Smooth muscle cell (in vitro differentiated cells): ENCODE results near the gene RBBP4. TPM values are rescaled to one million over a fixed set of nuclear protein-coding genes. Genes with fewer than 3 reads are reported as not detected.

Source experiments
- DNase-seq: peaks from one replicate; lab custom pipeline; 2025; ENCODE audit not compliant: unreplicated experiment; lab: John Stamatoyannopoulos, UW
- H2AFZ ChIP-seq: fragments of 200-600 bp; sonication (generic); 2 replicates; pipeline ENCODE4 v1.6.0; 2016; ENCODE audit warnings: antibody characterized with exemption, low read depth, mild to moderate bottlenecking
- H3F3A ChIP-seq: fragments of 200-600 bp; sonication (generic); 2 replicates; pipeline ENCODE4 v1.6.0; 2017; ENCODE audit warnings: antibody characterized with exemption, low read depth
- H3K27ac ChIP-seq: fragments of 200-600 bp; sonication (generic); 2 replicates; pipeline ENCODE4 v1.5.1; 2016; ENCODE audit warnings: low read depth, mild to moderate bottlenecking
- H3K27me3 ChIP-seq: fragments of 200-600 bp; sonication (generic); 2 replicates; pipeline ENCODE4 v1.6.1; 2016; ENCODE audit warnings: low read depth, mild to moderate bottlenecking
- H3K36me3 ChIP-seq: fragments of 200-600 bp; sonication (generic); 2 replicates; pipeline ENCODE4 v1.5.1; 2016; ENCODE audit warnings: low read depth
- H3K4me1 ChIP-seq: fragments of 200-600 bp; sonication (generic); 2 replicates; pipeline ENCODE4 v1.5.1; 2016; ENCODE audit warnings: low read depth
- H3K4me2 ChIP-seq: fragments of 200-600 bp; sonication (generic); 2 replicates; pipeline ENCODE4 v1.6.0; 2016; ENCODE audit warnings: mild to moderate bottlenecking
- H3K4me3 ChIP-seq: fragments of 200-600 bp; sonication (generic); 2 replicates; pipeline ENCODE4 v1.5.1; 2016; ENCODE audit warnings: mild to moderate bottlenecking
- H3K79me2 ChIP-seq: fragments of 200-600 bp; sonication (generic); 2 replicates; pipeline ENCODE4 v1.6.0; 2016; ENCODE audit warnings: low read depth, mild to moderate bottlenecking
- H3K9ac ChIP-seq: fragments of 200-600 bp; sonication (generic); 2 replicates; pipeline ENCODE4 v1.6.0; 2016; ENCODE audit warnings: low read depth
- H3K9me3 ChIP-seq: fragments of 200-600 bp; sonication (generic); replicated peaks from 2 replicates; pipeline ENCODE4 v1.5.1; 2016; ENCODE audit warnings: low read depth
- H4K20me1 ChIP-seq: fragments of 200-600 bp; sonication (generic); 2 replicates; pipeline ENCODE4 v1.6.0; 2016; ENCODE audit warnings: low read depth
- CTCF ChIP-seq: fragments of 200-600 bp; sonication (generic); IDR thresholded peaks from 2 replicates; pipeline ENCODE4 v1.5.1; 2017; ENCODE audit warnings: borderline replicate concordance, mild to moderate bottlenecking, antibody characterized with exemption; ENCODE audit not compliant: insufficient read depth, poor library complexity, severe bottlenecking
- WGBS: methylation state at CpG from one replicate; pipeline ENCODE4 v1.1.7; 2016; ENCODE audit warnings: low lambda C conversion rate; 5-methylcytosine and 5-hydroxymethylcytosine counted together
- polyA plus RNA-seq: library from polyadenylated mRNA; unstranded; fragments of >200 nt; fragmentation: Nextera tagmentation; extraction: Ambion mirVana; gene quantifications from 2 replicates; pipeline ENCODE4 v1.2.1, GENCODE V29; 2016
- total RNA-seq: library from RNA; depleted of rRNA; stranded (reverse); fragments of >200 nt; gene quantifications from 2 replicates; pipeline ENCODE4 v1.2.3, GENCODE V29; 2014

Gene RBBP4
- total and polyA plus RNA-seq, 2 experiments from 2014 or later: 139 to 140 TPM

DNA sequence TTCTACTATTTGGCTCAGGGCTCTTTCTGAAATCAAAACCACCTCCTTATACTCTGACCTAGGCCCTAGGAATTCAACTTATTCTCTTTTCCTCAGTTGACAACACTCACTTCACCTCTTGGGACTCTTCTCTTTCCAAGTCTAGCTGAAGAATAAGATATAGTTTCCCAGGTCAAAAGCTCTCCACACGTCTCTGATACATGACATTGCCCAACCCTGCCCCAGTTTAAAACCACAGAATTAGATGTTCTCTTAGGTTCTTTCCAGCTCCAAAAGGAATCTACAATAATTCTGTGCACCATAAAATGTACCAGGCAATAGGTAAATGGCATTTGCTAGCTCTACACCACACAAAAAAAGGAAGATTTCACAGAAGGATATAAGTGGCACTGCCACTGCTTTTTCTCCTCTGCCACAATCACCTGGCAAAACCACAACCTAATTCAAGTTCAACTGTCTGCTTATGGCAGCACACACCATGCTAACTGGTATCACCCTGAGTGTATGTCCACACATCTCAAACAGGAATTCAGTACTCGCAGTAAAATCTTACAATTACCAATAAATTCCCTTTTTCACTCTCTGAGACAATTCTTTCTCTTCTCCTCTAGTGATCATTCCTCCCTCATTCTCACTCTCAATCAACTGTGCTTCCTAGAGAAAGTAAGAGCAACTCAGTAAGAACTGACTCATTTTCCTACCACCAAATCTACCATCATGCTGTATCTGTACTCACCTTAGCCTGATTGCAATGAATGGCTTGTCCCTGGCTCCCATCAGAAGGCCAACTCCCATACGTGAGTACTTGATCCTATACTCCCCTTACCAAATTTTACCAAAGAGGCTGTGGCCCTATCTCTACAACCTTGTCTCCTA, 28.0 kb upstream of the RBBP4 start:
- WGBS: 93% methylated on average over 3 of the region's 3 CpGs
- Histone ChIP-seq H3K79me2 (no peaks in the 10 kb centered on the region), H3K9me3 (no peaks in the 10 kb centered on the region), H2AFZ (no peak overlapping the region), H3F3A (no peaks in the 10 kb centered on the region), H3K4me1 (no peaks in the 10 kb centered on the region), H3K9ac (no peak overlapping the region), H3K4me2 (no peak overlapping the region), H3K27me3 (no peaks in the 10 kb centered on the region), H3K27ac (no peak overlapping the region), H3K4me3 (no peak overlapping the region), H4K20me1 (peaks cover 5% of the 10 kb centered on the region), H3K36me3 (peaks cover 3% of the 10 kb centered on the region)
- no peak for TF ChIP-seq CTCF
- DNase-seq: no peak

DNA sequence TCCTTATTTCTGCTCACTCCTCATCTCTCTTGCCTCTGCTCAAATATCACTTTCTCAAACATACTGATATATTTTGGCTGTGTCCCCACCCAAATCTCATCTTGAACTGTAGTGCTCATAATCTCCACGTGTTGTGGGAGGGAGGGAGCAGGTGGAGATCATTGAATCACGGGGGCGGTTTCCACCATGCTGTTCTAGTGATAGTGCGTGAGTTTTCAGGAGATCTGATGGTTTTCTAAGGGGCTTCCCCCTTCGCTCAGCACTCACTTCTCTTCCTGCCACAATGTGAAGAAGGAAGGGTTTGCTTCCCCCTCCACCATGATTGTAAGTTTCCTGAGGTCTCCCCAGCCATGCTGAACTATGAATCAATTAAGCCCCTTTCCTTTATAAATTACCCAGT, 27.2 kb upstream of the RBBP4 start:
- Histone ChIP-seq H3K9ac (no peak overlapping the region), H3K4me1 (no peaks in the 10 kb centered on the region), H4K20me1 (peaks cover 5% of the 10 kb centered on the region), H3K36me3 (peaks cover 3% of the 10 kb centered on the region), H3K27me3 (no peaks in the 10 kb centered on the region), H3K79me2 (no peaks in the 10 kb centered on the region), H3K4me3 (no peak overlapping the region), H3K9me3 (no peaks in the 10 kb centered on the region), H3F3A (no peaks in the 10 kb centered on the region), H3K27ac (no peak overlapping the region), H3K4me2 (no peak overlapping the region), H2AFZ (no peak overlapping the region)
- TF ChIP-seq CTCF: no peak
- WGBS: 96% methylated on average over 5 of the region's 5 CpGs
- DNase-seq: no peak

DNA sequence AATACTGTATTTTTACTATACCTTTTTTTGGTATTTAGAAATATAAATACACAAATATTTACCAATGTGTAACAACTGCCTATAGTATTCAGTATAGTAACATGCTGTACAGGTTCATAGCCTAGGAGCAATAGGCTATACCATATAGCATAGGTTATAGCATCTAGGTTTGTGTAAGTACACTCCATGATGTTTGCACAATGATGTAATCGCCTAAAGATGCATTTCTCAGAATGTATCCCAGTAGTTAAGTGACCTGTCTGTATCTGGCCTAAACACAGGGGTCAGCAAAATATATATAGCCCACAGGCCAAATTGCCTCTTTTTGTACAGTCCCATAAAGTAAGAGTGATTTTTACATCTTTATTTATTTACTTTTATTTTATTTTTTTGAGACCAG, 24.8 kb upstream of the RBBP4 start:
- no peaks in the 10 kb centered on the region for H3F3A ChIP-seq
- H3K4me3 ChIP-seq: no peak overlapping the region
- 96% methylated on average over 1 of the region's 1 CpG for WGBS
- H3K4me1 ChIP-seq: no peaks in the 10 kb centered on the region
- no peak overlapping the region for H2AFZ ChIP-seq
- no peak overlapping the region for H3K9ac ChIP-seq
- no peaks in the 10 kb centered on the region for H3K79me2 ChIP-seq
- no peak overlapping the region for H3K27ac ChIP-seq
- DNase-seq: no peak
- H3K27me3 ChIP-seq: no peaks in the 10 kb centered on the region
- H4K20me1 ChIP-seq: peaks cover 15% of the 10 kb centered on the region
- TF ChIP-seq CTCF: no peak
- H3K4me2 ChIP-seq: no peak overlapping the region
- H3K36me3 ChIP-seq: peaks cover 3% of the 10 kb centered on the region
- no peaks in the 10 kb centered on the region for H3K9me3 ChIP-seq
